Jurkat, Clone E6-1 (cell line): Measurements from ENCODE around the gene FNBP1L.
A peak's percentile ranks its signal among the peaks of the same experiment; 100 is the strongest.
"Not testable (repeated sequence)": the region's sequence is repeated elsewhere in the genome, so short reads cannot be mapped to it uniquely, and the experiment has no call there.

Experiments used
- DNase-seq: peaks from one replicate; pipeline ENCODE4 v3.0.0-alpha.2; 2011; ENCODE audit warnings: low read depth, low spot score
- H3K4me3 ChIP-seq: 2 replicates; pipeline ENCODE4 v1.5.1; 2011; ENCODE audit warnings: mild to moderate bottlenecking, low read length, control low read depth, moderate library complexity

The FNBP1L gene

DNA sequence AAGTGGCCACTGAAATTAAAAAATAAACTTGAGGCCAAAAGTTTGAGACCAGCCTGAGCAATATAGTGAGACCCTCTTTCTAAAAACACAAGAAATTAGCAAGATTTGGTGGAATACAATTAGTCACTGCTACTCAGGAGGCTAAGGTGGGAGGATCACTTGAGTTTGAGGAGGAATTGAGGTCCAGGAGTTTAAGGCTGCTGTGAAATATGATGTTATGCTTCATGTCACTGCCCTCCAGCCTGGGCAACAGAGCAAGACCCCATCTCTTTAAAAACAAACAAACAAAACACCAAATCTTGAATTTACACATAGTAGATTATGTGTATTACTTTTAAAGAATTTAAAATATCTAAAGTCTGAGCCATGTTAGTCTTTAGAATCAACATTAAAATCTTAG is 6.3 kb upstream of the FNBP1L start:
- no peak overlapping the region for H3K4me3 ChIP-seq
- no peak for DNase-seq

DNA sequence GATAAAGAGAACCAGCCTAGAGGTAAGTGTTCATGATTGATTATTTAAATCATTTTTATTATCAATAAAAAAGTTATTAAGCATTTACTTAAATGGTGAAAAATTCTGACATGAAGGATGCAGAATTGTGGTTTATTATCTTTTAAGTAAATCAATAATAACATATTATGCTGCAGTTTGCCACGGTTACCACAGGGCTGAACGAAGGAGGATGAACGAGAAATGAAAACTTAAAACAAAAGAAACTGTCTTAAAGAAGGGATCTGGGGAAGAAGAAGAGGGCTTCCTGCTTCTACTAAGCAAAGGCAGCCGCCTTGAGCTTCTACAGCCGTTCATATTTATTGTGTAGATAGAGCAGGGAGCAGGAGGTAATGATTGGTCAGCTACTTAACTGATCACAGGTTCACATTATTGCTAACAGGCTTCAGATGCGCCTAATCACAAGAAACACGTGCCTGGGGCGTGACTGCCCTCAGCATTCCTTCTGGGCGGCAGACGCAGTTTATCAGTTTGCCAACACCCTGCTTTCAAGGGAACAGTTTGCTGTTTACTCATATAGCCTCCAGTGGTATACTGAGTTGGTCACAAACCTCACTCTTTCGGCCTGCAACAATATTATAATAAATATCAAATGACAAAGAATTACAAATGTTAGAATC is 5.8 kb upstream of the FNBP1L start:
- DNase-seq = no peak
- no peak overlapping the region for H3K4me3 ChIP-seq

DNA sequence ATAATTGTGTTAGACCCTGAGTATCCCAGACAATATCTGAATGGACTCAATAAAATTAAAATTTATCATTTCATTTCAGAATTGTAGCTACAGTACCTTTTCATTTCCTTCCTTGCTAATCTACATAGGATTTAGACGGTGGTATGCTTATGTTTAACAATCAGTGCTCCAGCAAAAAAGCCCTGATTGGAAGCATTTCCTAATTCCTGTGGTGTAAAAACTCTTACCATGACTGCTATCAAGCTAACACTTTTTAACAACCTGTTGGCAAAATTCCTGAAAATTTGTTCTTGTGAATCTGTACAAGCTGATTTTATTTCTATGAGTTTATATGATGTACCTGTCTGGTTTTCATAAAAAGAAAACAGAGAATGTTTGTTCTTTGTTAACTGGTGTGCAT is 5.2 kb upstream of the FNBP1L start:
- DNase-seq = no peak
- no peak overlapping the region for H3K4me3 ChIP-seq

DNA sequence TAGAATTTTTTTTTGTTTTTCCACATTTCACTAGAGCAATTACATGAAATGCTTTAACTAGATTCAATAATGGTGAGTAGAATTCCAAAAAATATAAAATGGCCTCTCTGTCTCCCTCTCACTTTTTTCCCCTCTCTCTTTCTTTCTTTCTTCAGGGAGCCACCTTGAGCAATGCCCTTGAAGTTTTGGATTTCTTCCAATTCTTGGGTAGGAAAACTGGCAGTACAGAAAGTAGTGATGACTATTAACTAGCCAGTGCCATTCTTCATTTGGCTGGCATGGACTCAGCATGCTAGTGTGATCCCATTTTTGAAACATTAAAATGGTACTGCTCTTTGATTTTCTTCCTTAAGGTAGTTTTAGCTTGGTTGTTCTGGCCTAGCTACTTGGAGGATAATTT is 4.5 kb upstream of the FNBP1L start:
- H3K4me3 ChIP-seq = no peak overlapping the region
- no peak for DNase-seq

DNA sequence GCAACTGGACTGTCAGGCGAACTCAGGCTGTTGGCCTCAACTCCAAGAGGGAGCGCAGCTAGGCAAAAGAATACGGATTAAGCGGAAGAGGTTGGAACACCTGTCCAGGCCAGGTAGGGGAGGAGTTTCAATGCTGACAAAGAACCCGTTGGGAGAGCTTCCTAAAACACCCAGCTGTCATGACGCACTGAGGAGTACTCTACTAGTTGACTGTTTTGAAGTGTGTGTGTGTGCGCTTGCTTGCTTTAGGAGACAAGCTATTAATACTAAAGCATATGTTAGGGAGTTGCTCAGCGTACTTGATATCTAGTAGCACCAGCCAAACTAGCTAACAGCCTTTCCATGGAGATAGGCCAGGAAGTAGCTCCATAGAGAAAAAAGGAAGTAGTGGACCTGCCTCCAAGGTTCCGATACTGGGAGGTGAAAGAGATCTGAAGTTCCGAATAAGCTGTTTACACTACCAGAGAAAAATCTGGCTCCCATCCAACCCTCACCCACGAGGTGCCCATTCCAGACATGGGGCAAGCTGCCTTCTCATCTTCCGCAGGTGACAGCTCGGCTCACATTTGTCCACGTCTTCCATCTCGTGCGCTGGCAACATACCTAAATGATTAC is 974 bp upstream of the FNBP1L start:
- no peak for DNase-seq
- peak overlapping the region; percentile 80 for H3K4me3 ChIP-seq

DNA sequence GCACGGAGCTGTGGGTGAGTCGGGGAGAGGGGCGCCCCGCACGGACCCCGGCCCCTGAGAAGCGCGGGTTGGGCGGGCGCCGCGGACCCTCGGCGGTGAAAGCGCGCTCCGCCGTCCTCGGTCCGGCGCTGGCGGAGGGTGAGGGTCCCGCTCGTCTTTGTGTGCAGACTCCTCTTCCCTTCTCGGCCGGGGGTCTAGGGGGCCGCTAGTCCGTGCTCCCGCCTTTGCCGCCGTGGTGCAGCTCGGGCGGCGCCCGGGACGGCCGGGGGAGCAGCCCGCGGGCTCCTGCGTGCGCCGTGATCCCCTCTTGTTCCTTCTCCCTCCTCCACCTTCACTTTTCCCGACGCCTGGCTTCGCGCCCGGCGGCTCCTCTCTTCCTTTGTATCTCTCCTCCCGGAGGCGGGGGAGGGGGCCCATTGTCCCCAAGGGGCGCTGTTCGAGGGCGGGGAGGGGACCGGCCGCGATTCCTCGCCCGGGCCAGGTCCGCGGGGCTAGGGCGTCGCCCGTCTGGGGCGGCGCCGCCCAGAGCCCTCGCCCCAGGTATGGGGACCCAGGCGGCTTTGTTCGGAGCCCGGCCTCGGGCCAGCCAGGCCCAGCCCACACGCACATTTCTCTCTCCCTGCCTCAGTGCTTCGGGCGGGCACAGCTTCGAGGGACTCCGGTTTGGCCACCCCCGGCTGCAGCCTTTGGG is 519 bp downstream of the FNBP1L start:
- no peak for DNase-seq
- H3K4me3 ChIP-seq = peak overlapping the region; percentile 80

DNA sequence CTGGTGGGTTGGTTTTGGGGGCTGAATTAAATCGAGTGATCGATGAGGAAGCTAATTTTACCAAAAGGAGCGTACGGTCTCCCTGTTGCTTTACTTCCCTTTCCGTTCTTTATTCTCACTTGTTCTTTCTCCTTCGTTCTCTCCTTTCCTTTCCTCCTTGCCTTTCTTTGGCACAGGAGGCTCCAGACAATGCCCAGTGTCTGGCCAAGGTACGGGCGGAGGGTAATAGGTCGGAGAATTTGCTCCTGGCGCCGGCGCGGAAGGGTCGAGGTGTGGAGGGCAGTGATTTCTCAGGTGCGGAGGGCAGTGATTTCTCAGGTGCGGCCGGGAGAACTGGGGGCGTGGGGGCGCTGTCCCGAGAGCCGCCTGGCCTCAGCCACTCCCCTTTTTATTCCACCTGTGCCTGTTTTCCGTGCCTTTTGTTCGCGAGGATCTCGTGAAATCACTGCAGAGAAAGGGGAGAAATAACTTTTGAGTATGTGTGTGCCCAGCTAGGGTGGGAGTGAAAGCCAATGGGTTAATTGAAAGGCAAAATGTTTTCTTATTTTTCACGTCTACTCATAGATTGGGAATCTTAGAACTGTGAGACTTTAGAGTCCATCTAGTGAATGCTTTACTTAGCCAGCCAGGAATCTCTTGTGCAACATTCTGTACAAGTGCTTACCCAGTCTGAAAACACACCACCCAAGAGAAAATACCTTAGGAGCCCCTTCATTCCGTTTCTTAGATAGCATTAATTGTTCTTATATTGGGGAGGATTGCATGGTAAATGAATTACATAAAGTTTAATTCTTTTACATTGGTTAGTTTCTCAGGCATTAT is 1.3 kb downstream of the FNBP1L start:
- H3K4me3 ChIP-seq = peak overlapping the region; percentile 80
- DNase-seq = no peak

DNA sequence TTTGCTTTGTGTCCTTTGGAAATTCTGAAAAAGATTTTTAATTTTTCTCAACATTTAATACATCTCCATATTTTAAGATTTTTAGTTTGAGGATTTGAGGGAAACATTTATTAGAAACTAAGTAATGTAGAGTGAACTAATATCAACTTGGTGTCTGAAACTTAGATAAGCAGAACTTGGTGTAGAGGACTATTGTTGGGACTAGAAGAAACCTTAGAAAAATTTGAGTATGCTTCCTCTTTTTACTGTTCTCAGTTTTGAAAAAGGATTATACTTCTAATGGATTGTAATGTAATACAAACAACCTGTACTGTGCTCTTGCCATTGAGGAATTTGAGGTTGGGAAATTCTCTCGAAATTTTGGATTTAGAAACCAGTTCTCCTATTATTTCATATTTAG is 2.4 kb downstream of the FNBP1L start:
- no peak for DNase-seq
- H3K4me3 ChIP-seq = no peak overlapping the region

DNA sequence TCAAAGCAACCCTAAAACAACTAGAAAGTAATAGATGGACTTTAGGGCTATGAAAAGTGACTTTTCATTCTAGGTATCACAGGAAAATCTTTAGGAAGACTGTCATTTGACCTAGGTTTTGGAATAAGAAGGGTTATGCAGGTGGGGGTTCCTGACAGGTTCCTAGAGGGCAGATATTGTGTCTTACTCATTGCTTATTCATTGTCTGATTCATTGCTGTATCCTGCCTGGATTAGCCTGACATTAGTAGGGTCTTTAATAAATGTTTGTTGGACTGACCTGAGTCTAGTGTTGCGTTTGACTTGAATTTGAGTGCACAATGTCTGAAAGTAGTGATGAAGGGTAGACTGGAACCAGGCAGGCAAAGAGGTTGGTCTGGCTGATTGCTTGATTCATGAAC is 6.0 kb downstream of the FNBP1L start:
- H3K4me3 ChIP-seq = no peak overlapping the region
- no peak for DNase-seq

DNA sequence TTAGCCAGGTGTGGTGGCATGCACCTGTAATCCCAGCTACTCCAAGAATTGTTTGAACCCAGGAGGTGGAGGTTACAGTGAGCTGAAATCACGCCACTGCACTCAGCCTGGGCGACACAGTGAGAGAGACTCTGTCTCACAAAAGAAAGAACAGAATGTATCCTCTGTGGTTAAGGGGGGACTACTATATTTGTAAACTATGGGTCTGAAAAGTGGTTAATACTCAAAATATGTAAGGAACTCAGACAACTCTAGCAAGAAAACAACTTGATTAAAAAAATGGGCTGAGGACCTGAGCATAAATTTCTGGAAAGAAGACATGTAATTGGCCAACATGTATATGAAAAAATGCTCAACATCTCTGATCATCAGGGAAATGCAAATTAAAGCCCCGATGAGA is 11.2 kb downstream of the FNBP1L start:
- H3K4me3 ChIP-seq = no peak overlapping the region
- DNase-seq = no peak

DNA sequence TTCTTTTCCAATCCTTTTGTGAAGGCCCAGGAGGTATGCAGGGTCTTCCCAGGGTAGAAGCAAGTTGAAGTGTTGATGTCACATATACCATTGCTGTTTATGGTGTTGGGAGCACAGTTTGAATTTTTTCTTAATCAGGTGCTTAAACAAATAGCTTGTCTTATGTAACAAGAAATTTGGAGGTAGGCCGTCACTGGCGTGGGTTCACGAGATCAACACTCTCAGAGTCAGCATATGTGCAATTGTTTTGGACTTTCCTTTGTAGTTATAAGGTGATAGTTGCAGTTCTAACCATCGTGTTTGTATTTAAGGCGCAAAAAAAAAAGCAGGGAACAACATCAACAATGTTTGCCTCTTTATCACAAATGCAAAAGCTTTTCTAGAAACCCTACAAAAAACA is 13.3 kb downstream of the FNBP1L start:
- no peak overlapping the region for H3K4me3 ChIP-seq
- no peak for DNase-seq

DNA sequence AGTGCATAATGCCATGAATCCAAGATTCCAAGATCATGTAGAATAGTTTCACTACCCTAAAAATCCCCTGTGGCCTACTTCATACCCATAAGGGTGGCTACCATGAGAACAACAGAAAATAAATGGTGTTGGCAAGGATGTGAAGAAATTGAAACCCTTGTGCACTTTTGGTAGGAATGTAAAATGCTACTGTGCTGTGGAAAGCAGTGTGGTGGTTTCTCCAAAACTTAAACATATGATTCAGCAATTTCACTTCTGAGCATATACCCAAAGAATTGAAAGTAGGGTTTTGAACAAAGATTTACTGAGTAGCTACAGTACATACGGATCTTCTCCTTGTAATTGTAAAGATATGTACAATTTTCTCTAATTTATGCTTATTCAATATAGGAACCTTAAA is 16.0 kb downstream of the FNBP1L start:
- no peak for DNase-seq
- H3K4me3 ChIP-seq = no peak overlapping the region

DNA sequence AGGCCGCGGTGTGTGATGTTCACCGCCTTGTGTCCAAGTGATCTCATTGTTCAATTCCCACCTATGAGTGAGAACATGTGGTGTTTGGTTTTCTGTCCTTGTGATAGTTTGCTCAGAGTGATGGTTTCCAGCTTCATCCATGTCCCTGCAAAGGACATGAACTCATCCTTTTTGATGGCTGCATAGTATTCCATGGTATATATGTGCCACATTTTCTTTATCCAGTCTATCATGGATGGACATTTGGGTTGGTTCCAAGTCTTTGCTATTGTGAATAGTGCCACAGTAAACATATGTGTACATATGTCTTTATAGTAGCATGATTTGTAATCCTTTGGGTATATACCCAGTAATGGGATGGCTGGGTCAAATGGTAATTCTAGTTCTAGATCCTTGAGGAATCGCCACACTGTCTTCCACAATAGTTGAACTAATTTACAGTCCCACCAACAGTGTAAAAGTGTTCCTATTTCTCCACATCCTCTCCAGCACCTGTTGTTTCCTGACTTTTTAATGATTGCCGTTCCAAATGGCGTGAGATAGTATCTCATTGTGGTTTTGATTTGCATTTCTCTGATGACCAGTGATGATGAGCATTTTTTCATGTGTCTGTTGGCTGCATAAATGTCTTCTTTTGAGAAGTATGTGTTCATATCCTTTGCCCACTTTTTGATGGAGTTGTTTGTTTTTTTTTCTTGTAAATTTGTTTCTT is 17.6 kb downstream of the FNBP1L start:
- not testable (repeated sequence) for DNase-seq

DNA sequence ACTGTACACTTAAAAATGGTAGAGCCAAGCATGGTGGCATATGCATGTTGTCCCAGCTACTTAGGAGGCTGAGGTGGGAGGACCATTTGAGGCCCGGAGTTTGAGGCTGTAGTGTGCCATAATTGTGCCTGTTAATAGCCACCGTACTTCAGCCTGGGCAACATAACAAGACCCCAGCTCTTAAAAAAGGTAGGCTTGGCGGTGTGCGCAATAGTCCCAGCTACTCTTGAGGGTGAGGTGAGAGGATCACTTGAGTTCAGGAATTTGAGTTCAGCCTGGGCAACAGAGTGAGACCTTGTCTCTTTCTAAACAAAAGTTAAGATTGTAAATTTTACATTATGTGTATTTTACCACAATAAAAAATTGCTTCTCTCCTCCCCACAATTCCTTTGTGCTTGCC is 19.7 kb downstream of the FNBP1L start:
- no peak overlapping the region for H3K4me3 ChIP-seq
- no peak for DNase-seq

More for the DNA sequence above, 17.6 kb downstream of the FNBP1L start:
- not testable (repeated sequence) for H3K4me3 ChIP-seq

DNA sequence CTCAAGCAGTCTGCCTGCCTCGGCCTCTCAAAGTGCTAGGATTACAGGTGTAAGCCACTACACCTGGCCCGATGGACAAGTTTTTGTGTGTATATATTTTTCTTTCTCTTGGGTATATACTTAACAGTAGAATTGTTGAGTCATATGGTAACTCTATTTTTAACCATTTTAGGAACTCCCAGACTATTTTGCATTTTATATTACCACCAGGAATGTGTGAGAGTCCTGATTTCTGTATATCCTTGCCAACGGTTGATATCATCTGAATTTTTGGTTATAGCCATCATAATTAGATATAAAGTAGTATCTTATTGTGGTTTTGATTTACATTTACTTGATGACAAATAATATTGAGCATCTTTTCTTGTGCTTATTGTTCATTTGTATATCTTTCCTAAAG is 20.7 kb downstream of the FNBP1L start:
- no peak overlapping the region for H3K4me3 ChIP-seq
- no peak for DNase-seq

DNA sequence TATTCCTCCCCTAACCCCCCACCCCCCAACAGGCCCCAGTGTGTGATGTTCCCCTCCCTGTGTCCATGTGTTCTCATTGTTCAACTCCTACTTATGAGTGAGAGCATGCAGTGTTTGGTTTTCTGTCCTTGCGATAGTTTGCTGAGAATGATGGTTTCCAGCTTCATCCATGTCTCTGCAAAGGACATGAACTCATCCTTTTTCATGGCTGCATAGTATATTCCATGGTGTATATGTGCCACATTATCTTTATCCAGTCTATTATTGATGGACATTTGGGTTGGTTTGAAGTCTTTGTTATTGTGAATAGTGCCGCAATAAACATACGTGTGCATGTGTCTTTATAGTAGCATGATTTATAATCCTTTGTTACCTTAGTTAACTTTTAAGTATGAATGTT is 21.3 kb downstream of the FNBP1L start:
- DNase-seq, H3K4me3 ChIP-seq: not testable (repeated sequence)

DNA sequence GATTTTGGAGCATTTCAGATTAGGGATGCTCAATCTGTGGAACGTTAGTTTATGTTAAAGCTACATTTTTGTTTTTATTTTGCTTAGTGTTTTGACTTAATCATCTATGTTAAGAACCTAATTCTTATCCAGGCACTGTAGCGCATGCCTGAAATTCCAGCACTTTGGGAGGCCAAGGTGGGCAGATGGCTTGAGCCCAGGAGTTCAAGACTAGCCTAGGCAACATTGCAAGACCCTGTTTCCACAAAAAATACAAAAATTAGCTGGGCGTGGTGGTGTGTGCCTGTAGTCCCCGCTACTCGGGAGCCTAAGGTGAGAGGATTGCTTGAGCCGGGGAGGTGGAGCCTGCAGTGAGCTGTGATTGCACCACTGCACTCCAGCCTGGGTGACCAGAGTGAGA is 23.4 kb downstream of the FNBP1L start:
- H3K4me3 ChIP-seq = no peak overlapping the region
- DNase-seq = no peak

DNA sequence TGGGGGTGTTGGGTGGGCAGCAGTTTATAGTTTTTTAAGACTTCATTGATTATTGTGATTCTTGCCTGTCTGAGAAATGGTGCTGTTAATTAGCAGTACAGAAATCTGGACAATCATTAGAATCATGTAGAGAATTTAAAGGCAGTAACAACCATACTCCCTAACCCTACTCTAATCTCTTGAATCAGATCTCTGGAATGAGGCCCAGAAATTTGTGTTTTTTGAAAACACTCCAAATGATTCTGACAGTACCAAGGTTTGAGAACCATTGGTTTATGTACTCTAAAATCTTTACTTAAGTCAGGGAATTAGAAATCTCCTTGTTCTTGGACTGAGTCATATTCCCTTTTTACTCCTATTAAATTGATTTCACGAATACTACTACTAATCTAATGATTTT is 24.0 kb downstream of the FNBP1L start:
- H3K4me3 ChIP-seq = no peak overlapping the region
- DNase-seq = no peak

DNA sequence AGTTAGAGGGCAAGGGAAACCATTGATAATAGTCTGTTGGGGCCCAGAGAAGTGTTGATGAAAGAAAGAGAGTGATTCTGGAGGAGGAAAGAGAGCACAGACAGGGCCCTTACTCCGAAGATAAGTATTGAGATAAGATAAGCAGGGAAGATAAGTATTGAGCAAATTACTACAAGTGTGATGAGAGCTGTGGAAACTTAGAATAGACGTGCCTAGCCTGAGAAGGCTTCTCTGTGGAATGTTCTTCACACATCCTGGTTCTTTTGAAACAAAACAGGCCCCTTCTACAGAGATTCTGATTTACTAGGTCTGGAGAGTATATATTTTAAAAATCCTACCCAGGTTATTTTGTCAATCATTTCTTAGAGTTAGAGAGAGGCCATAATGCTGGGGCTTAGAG is 26.4 kb downstream of the FNBP1L start:
- H3K4me3 ChIP-seq = no peak overlapping the region
- no peak for DNase-seq
